DMS 273 (cell line): ENCODE results near the gene KCNN3.

ENCODE experiments used
- DNase-seq: peaks from one replicate; lab custom pipeline; 2025; ENCODE audit not compliant: unreplicated experiment; lab: John Stamatoyannopoulos, UW

Gene KCNN3

GRCh38 chr1:154797175-154797574 lies 72.9 kb downstream of the KCNN3 start:
- DNase-seq = no peak

GRCh38 chr1:154796303-154796892 lies 73.7 kb downstream of the KCNN3 start:
- no peak for DNase-seq

DNA sequence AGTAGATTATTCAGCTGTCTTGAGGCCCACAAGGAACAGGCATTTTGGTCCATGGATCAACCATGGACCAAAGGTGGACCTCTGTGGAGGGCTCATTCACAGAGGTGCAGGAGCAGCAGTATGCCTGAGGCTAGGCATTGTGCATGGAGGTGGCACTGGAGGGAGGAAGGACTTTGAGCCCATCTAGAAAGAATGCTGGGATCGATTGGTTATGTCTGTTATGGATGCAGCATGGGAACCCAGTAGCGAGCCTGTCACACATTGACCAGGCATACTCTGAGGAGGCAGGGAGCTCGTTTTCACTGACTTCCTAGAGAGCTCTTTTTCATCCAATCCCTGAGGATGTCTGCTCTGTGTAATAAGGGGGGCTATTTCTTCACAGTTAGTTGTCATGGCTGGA lies 75.5 kb downstream of the KCNN3 start:
- no peak for DNase-seq

GRCh38 chr1:154793685-154794084 lies 76.4 kb downstream of the KCNN3 start:
- DNase-seq = no peak

GRCh38 chr1:154792899-154793298 lies 77.2 kb downstream of the KCNN3 start:
- no peak for DNase-seq

GRCh38 chr1:154791292-154792166 lies 78.6 kb downstream of the KCNN3 start:
- peak; percentile 82 for DNase-seq

DNA sequence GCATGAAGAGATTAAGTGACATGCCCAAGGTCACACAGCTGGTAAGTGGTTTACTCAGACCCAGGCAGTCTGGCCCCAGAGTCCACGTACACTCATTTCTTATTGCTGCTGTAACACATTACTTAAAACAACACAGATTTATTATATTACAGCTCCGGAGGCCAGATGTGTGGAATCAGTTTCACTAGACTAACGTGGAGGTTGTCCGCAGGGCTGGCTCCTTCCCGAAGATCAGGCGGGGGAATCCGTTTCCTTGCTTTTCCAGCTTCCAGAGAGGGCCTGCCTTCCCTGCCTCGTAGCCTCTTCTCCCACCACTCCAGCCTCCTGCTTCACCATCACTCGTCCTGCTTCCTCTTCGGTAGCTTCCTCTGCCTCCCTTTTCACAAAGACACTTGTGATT lies 81.2 kb downstream of the KCNN3 start:
- no peak for DNase-seq

DNA sequence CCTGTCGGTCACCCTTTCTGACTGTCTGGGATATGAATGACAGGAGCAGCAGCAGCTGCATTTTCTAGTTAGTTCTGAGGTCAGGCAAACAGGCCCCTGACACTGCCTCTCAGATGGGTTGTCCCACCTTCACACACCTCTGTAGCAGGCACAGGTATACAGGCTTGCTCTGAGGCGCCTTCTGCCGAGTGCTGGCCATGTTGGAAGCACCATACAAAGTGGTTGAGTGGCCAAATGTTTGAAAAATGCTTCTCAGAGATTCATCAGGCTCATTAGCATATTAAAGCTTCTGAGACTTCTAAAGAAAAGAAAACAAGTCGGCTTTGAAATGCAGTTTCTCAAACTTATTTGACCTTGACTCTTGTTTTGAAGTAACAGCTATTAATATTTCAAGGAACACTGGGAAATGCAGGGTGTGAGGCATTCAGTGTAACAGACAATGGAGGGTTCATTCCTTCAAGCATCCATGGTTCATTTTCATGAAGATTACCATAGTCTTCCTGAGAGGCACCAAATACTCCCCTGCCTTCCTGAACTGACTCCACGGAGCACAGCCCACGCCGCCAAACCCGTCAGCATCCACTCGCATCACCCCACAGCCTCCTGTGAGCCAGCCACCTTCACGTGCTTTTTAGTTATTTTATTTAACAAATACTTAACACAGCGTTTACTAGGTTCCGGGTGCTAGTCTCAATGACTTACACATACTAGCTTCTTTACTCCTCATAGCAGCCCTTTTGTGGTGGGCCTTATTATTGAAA lies 81.8 kb downstream of the KCNN3 start:
- no peak for DNase-seq

GRCh38 chr1:154786804-154787570 lies 83.1 kb downstream of the KCNN3 start:
- no peak for DNase-seq

- DNase-seq = no peak
Observed at GRCh38 chr1:154784924-154785531, 85.1 kb downstream of the KCNN3 start.

DNA sequence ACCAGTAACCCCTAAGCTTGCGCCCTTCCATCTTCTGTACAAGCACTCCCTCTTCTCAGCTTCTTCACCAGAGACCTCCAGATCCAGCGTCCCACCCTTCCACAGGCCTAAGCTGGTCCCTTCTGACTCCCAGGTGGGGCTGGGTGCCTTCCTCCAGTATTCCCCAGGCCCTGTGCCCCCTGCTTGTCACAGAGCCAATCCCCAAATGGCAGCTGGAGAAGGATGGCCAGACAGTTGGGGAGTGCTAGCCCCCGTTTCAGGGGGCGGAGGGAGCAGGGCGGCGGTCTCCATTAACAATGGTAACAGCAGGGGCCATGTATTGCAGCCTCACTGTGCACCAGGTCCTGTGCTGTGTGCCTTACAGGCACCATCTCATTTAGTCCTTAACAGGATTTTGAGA lies 85.7 kb downstream of the KCNN3 start:
- no peak for DNase-seq

DNA sequence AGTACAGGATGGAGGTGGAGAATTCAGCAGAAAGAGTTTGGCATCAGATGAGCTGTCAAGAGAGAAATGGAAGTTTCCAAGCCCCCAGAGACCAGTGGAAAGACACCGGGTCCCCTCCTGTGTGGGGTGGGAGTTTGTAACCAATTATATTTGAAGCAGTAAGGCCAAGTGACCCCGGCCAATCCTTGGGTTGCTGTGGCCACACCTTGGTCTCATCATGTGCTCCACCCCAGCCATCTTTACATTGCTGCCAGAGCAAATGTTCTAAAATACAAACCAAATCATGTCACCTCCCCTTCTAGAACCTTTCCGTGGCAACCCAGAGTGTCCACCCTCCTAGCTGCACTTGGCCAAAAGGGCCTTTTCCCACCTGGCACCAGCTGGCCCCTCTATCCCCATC lies 86.1 kb downstream of the KCNN3 start:
- DNase-seq = no peak

DNA sequence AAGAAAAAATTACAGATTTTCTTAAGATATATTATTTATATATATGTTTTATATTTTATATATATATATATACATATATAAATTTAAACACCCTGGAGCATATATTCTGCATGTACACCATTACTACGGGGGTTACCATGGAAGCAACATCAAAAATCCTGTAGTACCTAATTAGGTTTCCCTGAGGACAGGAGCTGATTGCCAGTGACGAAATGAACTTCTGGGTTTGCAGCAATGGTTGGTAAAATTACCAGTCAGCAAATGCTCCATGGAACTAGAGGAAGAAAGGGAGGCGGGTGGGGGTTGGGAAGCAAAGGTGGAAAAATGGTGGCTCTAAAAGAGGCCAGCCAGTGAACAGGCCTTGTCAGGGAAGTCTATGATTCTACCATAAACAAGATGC lies 89.5 kb downstream of the KCNN3 start:
- no peak for DNase-seq

DNA sequence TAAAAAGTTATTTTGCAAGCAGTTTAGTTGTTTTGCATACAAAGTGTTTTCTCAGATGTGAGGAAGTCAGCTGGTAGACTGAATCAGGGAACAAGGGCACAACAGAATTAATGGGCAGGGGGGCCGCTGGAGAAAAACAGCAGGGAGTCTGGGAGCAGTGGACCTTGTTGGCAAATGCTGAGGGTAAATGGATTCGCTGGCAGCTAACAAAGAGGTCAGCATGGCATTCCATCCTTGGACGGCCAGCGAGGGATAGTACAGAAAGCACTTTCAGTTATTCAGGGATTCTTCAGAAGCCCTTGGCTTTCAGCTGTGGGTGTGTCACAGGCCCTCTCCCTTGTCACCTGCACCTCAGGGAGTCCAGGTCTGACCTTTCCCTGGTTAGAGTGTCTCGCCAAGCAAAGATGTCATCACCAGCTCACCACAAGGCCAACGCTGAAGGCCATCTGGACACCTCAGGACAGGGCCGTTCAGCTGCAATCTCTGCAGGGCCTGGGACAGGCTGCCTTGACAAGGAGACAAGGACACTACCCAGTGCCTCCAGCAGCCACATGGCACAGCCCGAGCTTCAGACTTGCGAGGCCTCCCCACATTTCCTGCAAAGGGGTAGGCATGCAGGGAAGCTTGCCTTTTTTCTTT lies 90.4 kb downstream of the KCNN3 start:
- DNase-seq = no peak

DNA sequence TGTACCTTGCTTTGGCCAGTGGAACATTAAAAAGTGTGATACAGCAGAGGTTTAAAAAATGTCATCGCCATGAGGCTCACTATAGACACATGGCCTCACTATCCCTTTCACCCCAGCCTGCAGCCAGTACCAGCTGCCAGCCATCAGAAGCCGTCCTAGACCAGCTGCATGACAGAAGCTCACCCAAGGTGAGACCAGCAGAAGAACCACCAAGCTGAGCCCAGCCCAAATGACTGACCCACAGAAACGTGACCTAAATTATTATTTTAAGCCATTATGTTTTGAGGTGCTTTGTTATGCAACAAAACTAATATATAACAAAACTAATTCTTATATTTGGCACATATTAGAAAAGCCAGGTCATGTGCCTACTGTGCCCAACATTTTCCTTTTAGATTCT lies 91.1 kb downstream of the KCNN3 start:
- no peak for DNase-seq

GRCh38 chr1:154778275-154778674 lies 91.8 kb downstream of the KCNN3 start:
- no peak for DNase-seq

GRCh38 chr1:154777781-154778180 lies 92.3 kb downstream of the KCNN3 start:
- no peak for DNase-seq

DNA sequence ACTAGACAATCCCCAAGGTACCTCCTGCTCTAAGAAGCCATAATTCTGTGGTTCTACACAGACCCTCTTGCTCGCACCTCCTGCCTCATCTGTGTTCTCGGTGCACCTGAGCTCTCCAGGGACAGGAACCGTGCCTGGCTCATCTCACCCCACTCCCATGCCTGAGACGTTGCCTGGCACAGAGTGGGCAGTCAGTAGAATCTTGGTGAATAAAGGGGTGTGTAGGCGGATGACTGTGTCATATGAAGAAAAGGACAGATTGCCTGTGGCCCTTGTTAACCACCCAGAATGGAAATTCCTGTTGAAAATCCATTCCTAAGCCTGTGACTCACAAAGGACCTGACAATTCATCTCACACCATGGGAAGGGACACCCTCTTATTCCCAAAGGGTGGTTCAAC lies 92.9 kb downstream of the KCNN3 start:
- no peak for DNase-seq

- no peak for DNase-seq
Observed at GRCh38 chr1:154775621-154776605, 94.2 kb downstream of the KCNN3 start.
